BJ (cell line): Measurements from ENCODE around the gene GLYATL3. TPM values are rescaled to one million over a fixed set of nuclear protein-coding genes. Genes with fewer than 3 reads are reported as not detected.

Experiments
- CTCF ChIA-PET: fragments of 350-600 bp; formaldehyde crosslinking; extraction: SDS; loops from one replicate; lab custom pipeline; 2021; ENCODE audit warnings: antibody characterized with exemption, inconsistent platforms; lab: Yijun Ruan, JAX
- POLR2A ChIA-PET: fragments of 300-600 bp; sonication (Branson Sonifier 250); formaldehyde crosslinking; extraction: SDS; loops from one replicate; lab custom pipeline; 2021; ENCODE audit warnings: antibody characterized with exemption; lab: Charles Lee
- DNase-seq: peaks from one replicate; pipeline ENCODE4 v3.0.0-alpha.2; 2011; ENCODE audit warnings: low read depth
- H3K27me3 ChIP-seq: 2 replicates; pipeline ENCODE4 v1.6.0; 2011; ENCODE audit warnings: low read length; ENCODE audit not compliant: control insufficient read depth, insufficient read depth
- H3K36me3 ChIP-seq: 2 replicates; pipeline ENCODE4 v1.5.1; 2011; ENCODE audit warnings: low read length; ENCODE audit not compliant: control insufficient read depth, insufficient read depth
- H3K4me3 ChIP-seq: 2 replicates; pipeline ENCODE4 v1.5.1; 2011; ENCODE audit warnings: low read depth, mild to moderate bottlenecking, control low read depth, low read length
- CTCF ChIP-seq: IDR thresholded peaks from 2 replicates; pipeline ENCODE4 v1.5.1; 2011; ENCODE audit warnings: low read depth, mild to moderate bottlenecking, control low read depth, inconsistent platforms, low read length, moderate library complexity; ENCODE audit not compliant: insufficient read depth
- polyA plus RNA-seq: library from polyadenylated mRNA; depleted of rRNA; stranded (reverse); fragments of >200 nt; gene quantifications from 2 replicates; pipeline ENCODE4 v1.2.3, GENCODE V29; 2011

GLYATL3 gene
- polyA plus RNA-seq, 1 experiment = not detected

- no peak for DNase-seq
- no peak for TF ChIP-seq CTCF
- CTCF ChIA-PET = no interaction called here
- no peaks in the 10 kb centered on the region for H3K27me3 ChIP-seq
- H3K36me3 ChIP-seq = no peaks in the 10 kb centered on the region
- POLR2A ChIA-PET = no interaction called here
- H3K4me3 ChIP-seq = no peak overlapping the region
Observed at GRCh38 chr6:49504666-49505065, 4.9 kb downstream of the GLYATL3 start.

- H3K36me3 ChIP-seq = no peaks in the 10 kb centered on the region
- H3K27me3 ChIP-seq = no peaks in the 10 kb centered on the region
- POLR2A ChIA-PET = no interaction called here
- CTCF ChIA-PET = no interaction called here
- TF ChIP-seq CTCF = no peak
- DNase-seq = no peak
- H3K4me3 ChIP-seq = no peak overlapping the region
Observed at GRCh38 chr6:49506569-49507111, 6.9 kb downstream of the GLYATL3 start.

GRCh38 chr6:49509342-49509741, 9.6 kb downstream of the GLYATL3 start:
- no peaks in the 10 kb centered on the region for H3K36me3 ChIP-seq
- no peaks in the 10 kb centered on the region for H3K27me3 ChIP-seq
- no peak for DNase-seq
- ChIA-PET CTCF (no interaction called here), POLR2A (no interaction called here)
- no peak overlapping the region for H3K4me3 ChIP-seq
- no peak for TF ChIP-seq CTCF

GRCh38 chr6:49513153-49513989, 13.6 kb downstream of the GLYATL3 start:
- no peak for TF ChIP-seq CTCF
- no peaks in the 10 kb centered on the region for H3K27me3 ChIP-seq
- H3K4me3 ChIP-seq = no peak overlapping the region
- H3K36me3 ChIP-seq = no peaks in the 10 kb centered on the region
- POLR2A ChIA-PET = no interaction called here
- no peak for DNase-seq
- CTCF ChIA-PET = interaction anchor here (1.9 kb wide), 1 partner anchor 94 kb away, joined by 5 read pairs; no protein-coding TSS in a partner anchor
